Ishikawa (cell line): ENCODE results near the gene CFAP20DC.

ENCODE experiments used
- CEBPB ChIP-seq: IDR thresholded peaks from 2 replicates; pipeline ENCODE4 v1.6.1; 2012
- EGR1 ChIP-seq: IDR thresholded peaks from 2 replicates; pipeline ENCODE4 v1.6.1; 2012
- EP300 ChIP-seq: IDR thresholded peaks from 2 replicates; pipeline ENCODE4 v1.6.1; 2012; ENCODE audit warnings: borderline replicate concordance
- MAX ChIP-seq: IDR thresholded peaks from 2 replicates; pipeline ENCODE4 v1.6.1; 2012
- RAD21 ChIP-seq: IDR thresholded peaks from 2 replicates; pipeline ENCODE4 v1.6.1; 2012; ENCODE audit warnings: low read depth
- REST ChIP-seq: IDR thresholded peaks from 2 replicates; pipeline ENCODE4 v1.6.1; 2012; ENCODE audit warnings: low read depth, mild to moderate bottlenecking
- TAF1 ChIP-seq: IDR thresholded peaks from 2 replicates; pipeline ENCODE4 v1.6.1; 2012; ENCODE audit warnings: low read depth, mild to moderate bottlenecking
- TCF12 ChIP-seq: IDR thresholded peaks from 2 replicates; pipeline ENCODE4 v1.6.1; 2012; ENCODE audit warnings: low read depth
- TEAD4 ChIP-seq: IDR thresholded peaks from 2 replicates; pipeline ENCODE4 v1.6.1; 2012
- YY1 ChIP-seq: IDR thresholded peaks from 2 replicates; pipeline ENCODE4 v1.6.1; 2012; ENCODE audit warnings: low read depth
- ZBTB7A ChIP-seq: IDR thresholded peaks from 2 replicates; pipeline ENCODE4 v1.6.1; 2012; ENCODE audit warnings: low read depth
- TF ChIP-seq, protein P1 (sequence below): IDR thresholded peaks from 2 replicates; pipeline ENCODE4 v1.6.1; 2012

- no peak for TF ChIP-seq REST
- no peak for TF ChIP-seq MAX
- TF ChIP-seq YY1, result no peak
- no peak for TF ChIP-seq TAF1
- no peak for TF ChIP-seq EGR1
- no peak for TF ChIP-seq RAD21
- TF ChIP-seq TCF12, result no peak
- TF ChIP-seq CEBPB, result no peak
- no peak for TF ChIP-seq EP300
- TF ChIP-seq ZBTB7A, result no peak
- TF ChIP-seq, protein P1, sequence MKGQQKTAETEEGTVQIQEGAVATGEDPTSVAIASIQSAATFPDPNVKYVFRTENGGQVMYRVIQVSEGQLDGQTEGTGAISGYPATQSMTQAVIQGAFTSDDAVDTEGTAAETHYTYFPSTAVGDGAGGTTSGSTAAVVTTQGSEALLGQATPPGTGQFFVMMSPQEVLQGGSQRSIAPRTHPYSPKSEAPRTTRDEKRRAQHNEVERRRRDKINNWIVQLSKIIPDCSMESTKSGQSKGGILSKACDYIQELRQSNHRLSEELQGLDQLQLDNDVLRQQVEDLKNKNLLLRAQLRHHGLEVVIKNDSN, result no peak
- TF ChIP-seq TEAD4, result no peak
Observed at GRCh38 chr3:58965865-58966264, 84.0 kb downstream of the CFAP20DC start.
